HG02798 (cell line): ENCODE measurements around the gene LRP5.

Source experiments
- ATAC-seq: cut with Tn5 transposase; IDR thresholded peaks from one replicate; pipeline ENCODE4 v1.9.1; 2021; ENCODE audit warnings: mild to moderate bottlenecking; ENCODE audit not compliant: unreplicated experiment, poor library complexity

Gene LRP5

DNA sequence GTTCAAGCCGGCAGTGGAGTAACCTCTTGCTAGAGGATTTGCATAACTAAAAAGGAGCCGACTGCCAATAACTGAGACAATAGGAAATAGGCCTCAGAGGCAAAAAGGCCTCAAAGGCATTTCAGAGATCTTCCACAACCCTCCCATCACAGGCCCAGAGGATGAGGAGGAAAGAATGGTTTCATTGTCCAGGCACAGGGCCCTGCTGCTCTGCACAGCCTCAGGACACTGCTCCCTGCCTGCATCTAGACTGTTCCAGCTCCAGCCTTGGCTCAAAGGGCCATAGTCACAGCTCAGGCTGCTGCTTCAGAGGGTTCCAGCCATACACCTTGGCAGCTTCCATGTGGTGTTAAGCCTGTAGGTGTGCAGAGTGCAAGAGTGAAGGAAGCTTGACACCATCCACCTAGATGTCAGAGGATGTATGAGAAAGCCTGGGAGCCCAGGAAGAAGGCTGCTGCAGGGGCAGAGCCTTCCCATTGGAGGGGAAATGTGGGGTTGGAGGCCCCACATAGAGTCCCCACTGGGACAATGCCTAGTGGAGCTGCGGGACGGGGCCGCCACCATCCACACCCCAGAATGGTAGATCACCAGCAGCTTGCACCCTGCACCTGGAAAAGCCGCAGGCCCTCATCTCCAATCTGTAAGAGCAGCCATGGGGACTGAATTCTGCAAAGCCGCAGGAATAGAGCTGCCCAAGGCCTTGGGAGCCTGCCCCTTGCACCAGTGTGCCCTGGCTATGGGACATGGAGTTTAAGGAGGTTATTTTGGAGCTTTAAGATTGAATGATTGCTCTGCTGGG is 8.2 kb upstream of the LRP5 start:
- no peak for ATAC-seq

DNA sequence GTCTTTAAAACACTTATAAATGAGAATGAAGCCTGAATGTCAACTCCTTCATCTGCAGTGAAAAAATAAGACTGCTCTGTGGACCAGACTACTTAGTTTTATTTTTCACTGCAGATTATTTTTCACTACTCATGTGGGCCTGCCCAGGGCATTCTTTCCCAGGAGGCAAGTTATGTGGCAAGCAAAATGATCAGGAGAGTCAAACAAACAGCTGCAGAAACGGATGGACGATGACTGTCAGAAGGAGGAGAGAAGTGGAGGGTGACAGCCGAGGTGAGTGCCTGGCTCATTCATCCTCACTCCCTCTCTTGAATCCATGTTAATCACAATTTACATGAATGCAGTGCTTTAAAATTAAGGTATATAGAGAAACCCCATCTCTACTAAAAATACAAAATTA is 5.8 kb upstream of the LRP5 start:
- no peak for ATAC-seq

DNA sequence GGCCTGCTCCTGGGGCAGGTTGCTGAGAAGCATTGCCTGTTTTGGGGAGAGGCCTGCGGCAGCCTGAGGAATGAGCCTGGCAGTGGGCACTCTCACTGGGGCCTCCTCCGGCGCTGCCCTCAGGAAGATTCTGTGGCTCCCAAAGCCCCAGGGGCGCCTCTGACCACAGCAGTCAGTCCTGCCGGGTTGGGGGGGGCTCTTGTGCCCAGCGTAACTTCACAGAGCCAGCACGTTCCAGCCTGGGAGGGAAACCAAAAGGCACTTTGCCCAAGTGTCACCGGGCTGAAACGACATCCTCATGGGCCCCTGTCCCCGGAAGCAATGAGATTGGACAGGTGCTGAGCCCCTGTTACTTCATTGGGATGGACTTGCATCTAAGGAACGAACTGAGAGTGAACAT is 4.3 kb upstream of the LRP5 start:
- ATAC-seq = no peak

GRCh38 chr11:68309621-68310185 is 2.7 kb upstream of the LRP5 start:
- no peak for ATAC-seq

DNA sequence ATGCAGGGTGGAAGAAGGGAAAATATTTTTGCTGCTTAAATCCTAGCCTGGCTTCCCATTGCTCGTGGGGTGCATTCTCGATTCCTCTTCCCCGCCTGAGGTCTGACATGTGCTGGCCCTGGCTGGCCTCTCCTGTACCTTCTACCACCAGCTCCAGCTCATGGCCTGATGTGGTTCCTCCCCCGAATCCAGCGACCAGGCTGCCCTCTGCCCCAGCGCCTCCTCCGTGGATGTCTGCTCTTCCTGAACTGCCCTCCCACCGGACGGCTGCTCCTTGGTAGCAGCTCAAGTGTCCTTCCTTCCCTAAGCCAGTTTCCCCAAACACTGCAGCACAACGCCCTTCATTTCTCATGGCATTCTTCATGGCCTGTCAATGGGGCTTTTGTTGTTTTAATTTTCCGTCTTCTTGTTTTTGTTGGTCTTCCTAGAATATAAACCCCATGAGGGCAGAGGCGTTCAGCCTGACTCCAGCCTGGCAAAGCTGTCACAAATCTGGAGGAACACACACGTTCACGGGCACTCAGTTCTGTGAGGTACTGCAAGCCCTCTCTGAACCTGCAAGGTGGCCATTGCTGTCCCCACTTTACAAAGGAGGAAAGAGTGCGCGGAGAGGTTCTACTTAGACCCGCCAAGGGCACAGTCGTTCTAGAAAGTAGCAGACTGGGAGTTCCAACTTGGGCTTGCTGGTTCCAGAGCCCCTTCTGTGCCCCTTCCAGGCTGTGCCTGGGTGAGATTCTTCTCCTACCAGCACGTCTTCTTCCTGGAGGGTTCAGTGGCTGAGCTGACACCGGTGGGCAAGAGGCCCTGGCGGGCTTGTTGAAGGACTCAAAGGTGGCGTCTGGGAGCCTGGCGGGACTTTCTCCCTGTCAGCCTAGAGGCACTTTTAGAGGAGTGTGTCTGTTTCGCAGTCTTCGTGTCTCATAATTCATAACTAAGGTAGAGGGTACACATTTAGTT is 953 bp upstream of the LRP5 start:
- no peak for ATAC-seq

DNA sequence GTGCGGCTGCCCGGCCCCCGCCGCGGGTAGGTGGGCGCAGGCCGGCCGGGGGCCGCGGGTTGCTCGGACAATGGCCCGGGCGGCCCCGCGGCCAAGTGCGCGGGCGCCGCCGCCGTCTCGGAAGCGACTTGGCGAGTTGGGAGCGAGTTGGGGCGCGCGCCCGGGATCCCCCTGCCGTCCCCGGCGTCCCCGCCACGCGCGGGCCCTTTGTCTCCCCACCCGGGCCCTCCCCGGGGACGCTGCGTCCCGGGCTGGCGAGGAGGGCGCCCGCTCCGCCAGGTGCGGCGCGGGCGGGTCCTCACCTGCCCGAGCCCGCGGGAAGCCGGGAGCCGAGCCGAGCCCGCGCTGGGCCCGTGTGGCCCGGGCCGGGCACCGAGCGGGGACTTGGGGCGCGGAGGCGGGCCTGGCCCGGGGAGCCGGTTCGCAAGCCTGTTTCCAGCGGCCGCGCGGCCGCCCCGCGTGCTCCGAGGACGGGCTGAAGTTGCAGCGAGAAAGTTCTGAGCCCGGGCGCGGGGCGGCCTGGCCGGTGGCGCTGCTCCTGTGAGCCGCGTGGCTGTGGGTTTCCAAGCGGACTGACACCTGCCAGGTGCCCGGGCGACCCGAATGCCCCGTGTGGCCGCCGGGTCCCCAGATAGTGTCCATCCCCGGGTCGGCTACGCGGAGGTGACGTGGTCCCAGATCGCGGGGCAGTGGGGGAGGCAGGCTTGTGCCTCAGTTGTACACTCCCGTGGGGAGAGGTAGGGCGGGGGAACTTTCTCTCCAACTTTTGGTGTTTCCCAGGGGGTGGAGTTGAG is 586 bp downstream of the LRP5 start:
- peak; percentile 42 for ATAC-seq

GRCh38 chr11:68313574-68314202 is 1.3 kb downstream of the LRP5 start:
- ATAC-seq = no peak

GRCh38 chr11:68314203-68315170 is 2.1 kb downstream of the LRP5 start:
- no peak for ATAC-seq

GRCh38 chr11:68315171-68315920 is 3.0 kb downstream of the LRP5 start:
- ATAC-seq = no peak

- no peak for ATAC-seq
These were observed 4.9 kb downstream of the LRP5 start for GRCh38 chr11:68317147-68317785.

DNA sequence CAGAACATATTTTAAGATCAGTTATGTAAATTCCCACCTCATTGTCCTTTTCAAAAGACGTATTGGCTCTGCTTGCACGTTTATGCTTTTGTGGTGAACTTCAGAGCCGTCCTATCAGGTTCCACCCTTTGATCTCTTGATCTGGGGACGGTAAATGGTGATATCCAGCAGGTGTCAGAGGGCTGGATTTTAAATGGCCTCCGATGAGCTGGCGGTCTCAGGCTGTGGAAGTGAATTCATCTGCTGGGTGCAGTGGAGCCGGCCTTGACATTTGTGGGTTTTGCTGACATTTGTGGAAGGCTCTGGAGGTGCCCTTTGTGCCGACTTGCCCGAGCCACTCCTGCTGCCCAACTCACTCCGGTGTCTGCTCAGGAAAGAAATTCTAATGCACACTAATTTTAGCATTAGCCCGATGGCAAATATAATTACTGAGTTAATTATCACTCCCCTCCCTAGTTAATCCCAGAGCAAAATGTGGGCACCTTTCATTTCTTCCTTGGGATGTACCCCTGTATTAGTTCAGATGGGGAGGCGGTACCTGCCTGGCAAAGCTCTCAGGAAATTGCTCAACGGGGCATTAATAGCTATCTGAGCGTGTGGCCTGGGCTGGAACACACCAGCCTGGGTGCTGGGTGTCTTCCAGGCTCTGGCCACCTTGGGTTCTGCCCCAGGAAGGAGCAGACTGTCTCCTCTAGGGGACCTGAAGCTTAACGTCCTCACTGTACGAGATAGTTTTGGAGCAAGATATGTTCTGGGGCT is 9.1 kb downstream of the LRP5 start:
- no peak for ATAC-seq

GRCh38 chr11:68322052-68322430 is 9.7 kb downstream of the LRP5 start:
- no peak for ATAC-seq

DNA sequence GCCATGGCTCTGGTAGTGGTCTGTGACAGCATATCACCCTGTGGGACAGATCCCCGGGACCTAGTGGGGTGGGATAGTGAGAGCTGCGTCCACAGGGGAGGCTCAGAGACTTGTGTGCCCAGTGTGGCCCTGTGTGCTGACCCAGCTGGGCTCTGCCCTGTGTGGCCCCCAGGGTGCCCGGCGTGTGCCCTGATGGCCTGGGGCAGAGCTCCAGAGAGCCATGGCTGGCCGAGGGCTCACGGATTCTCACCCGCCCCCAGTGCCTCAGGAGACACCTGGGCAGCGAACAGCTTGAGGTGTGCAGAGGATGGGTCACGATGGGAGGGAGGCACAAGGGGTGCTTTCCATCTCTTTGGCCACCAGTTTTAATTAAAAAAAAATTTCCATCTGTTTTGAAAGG is 11.8 kb downstream of the LRP5 start:
- ATAC-seq = no peak

DNA sequence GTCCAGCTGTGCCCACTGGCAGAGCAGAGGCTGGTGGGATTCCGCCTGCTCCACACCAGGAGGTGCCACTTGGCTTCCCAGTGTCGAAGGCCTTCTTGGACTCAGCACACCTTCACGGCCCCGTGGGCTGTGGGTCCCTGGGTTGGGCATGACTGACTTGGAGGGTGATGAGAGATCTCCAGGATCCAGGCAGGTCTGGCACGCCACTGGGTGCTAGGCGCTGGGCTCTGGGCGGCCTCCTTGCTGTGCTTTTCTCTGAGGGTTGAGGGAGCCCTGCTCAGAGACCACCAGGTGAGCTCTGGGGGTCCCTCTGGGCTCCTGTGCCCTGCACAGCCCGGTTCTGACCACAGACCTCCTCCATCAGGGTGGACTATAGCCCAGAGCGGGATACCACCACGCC is 12.3 kb downstream of the LRP5 start:
- ATAC-seq = no peak

DNA sequence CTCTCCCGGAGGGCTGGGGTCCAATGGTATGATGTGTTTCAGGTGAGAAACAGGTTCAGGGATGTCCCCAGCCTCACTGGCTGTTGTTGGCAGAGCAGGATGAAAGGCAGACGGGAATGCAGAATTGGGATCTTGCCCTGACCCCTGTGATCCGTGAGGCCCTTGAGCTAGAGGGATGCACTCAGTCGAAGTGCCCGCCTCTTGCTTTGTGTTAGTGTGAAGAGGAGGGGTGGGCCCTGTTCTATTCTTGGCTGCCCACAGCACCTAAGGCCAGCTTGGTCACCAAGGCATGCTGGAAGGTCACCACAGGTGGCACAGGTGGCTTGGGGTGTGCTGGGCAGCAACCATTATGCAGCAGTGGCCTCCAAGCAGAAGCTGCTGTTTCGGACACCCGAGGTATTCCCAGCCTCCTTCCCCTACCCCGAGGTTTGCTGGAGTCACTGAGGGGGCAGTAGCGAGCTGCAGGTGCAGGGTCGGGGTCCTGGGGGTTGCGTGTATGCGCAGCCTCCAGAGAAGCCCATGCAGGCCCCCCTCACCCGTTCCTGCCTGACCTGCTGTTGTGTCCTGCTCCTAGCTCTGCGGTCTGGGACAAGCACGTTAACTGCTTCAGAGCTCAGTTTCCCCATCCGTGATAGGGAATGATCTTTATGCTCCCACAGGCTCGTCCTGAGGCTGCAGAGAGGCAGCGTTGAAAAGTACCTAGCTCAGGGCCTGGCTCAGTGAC is 13.0 kb downstream of the LRP5 start:
- ATAC-seq = no peak

- ATAC-seq = no peak
These were observed 13.5 kb downstream of the LRP5 start for GRCh38 chr11:68325907-68326220.
